Right lobe of liver (tissue), 4 donors: ENCODE results near the gene KLHDC1.

Experiments
- POLR2A ChIP-seq: fragments of 450-650 bp; IDR thresholded peaks from one replicate; pipeline ENCODE4 v1.6.1; 2017; ENCODE audit warnings: antibody characterized with exemption, mild to moderate bottlenecking
- TF ChIP-seq, protein P1 (sequence below), 4 donors: fragments of 200-600 bp in 3 of 4; fragments of 450-650 bp in 1 of 4; IDR thresholded peaks; one replicate each; pipeline versions ENCODE4 v1.5.1 to v1.8.0; 2016 to 2022; ENCODE audit warnings: antibody characterized with exemption in 4 of 4, mild to moderate bottlenecking in 2 of 4
- donor health status: DM: no; HTN: no; CAD: no.
- donor health status: DM: no; HTN: no; CAD: no.
- donor health status: DM: no; HTN: yes; CAD: no.

DNA sequence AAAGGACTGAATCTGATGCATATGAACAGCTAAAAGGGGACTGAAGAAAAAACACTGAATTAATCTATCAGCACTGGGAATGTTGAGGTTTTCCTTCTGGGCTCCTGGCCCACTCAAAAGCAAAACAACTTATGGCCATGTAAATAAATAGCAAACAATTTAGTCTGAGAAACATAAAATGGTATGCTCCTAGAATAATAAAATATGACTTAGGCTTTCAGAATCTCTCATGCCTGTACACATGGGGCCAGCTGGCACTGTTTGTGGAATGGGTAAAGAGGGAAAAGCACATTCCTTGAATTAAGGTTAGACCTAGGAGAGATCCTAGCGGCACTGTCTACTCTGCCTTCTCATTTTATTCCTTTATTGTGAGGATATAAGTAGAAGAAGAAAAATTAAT is 81.2 kb downstream of the KLHDC1 start:
- TF ChIP-seq, protein P1, sequence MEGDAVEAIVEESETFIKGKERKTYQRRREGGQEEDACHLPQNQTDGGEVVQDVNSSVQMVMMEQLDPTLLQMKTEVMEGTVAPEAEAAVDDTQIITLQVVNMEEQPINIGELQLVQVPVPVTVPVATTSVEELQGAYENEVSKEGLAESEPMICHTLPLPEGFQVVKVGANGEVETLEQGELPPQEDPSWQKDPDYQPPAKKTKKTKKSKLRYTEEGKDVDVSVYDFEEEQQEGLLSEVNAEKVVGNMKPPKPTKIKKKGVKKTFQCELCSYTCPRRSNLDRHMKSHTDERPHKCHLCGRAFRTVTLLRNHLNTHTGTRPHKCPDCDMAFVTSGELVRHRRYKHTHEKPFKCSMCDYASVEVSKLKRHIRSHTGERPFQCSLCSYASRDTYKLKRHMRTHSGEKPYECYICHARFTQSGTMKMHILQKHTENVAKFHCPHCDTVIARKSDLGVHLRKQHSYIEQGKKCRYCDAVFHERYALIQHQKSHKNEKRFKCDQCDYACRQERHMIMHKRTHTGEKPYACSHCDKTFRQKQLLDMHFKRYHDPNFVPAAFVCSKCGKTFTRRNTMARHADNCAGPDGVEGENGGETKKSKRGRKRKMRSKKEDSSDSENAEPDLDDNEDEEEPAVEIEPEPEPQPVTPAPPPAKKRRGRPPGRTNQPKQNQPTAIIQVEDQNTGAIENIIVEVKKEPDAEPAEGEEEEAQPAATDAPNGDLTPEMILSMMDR (IDR thresholded peaks at IDR 0.05) = no peak
- no peak for TF ChIP-seq POLR2A
